RWPE2 (cell line): ENCODE data around the gene LILRA5.
"Not testable (repeated sequence)": the region's sequence is repeated elsewhere in the genome, so short reads cannot be mapped to it uniquely, and the experiment has no call there.

ENCODE experiments used
- ATAC-seq: fragments of 200-7000 bp; cut with Tn5 transposase; 3 replicates; pipeline ENCODE4 v1.9.1; 2021; ENCODE audit warnings: low read depth
- DNase-seq: peaks from one replicate; pipeline ENCODE4 v3.0.0-alpha.2; 2020; ENCODE audit warnings: low spot score
- H3K27ac ChIP-seq: fragments of 450-650 bp; 2 replicates; pipeline ENCODE4 v1.5.1; 2017; ENCODE audit warnings: mild to moderate bottlenecking; ENCODE audit not compliant: poor library complexity, severe bottlenecking
- H3K27me3 ChIP-seq: fragments of 250-450 bp; sonication (Bioruptor Pico); 2 replicates; pipeline ENCODE4 v1.5.1; 2021; ENCODE audit warnings: mild to moderate bottlenecking, moderate library complexity; ENCODE audit not compliant: insufficient read depth, poor library complexity, severe bottlenecking
- H3K36me3 ChIP-seq: fragments of 250-450 bp; sonication (Bioruptor Pico); 2 replicates; pipeline ENCODE4 v1.5.1; 2020; ENCODE audit warnings: low read depth, mild to moderate bottlenecking, moderate library complexity
- H3K4me1 ChIP-seq: fragments of 250-450 bp; sonication (Bioruptor Pico); 2 replicates; pipeline ENCODE4 v1.5.1; 2021; ENCODE audit warnings: mild to moderate bottlenecking, moderate library complexity; ENCODE audit not compliant: insufficient read depth, poor library complexity, severe bottlenecking
- H3K4me3 ChIP-seq: fragments of 250-450 bp; sonication (Bioruptor Pico); 2 replicates; pipeline ENCODE4 v1.5.1; 2021; ENCODE audit warnings: mild to moderate bottlenecking, moderate library complexity; ENCODE audit not compliant: severe bottlenecking
- H3K9me3 ChIP-seq: fragments of 250-450 bp; sonication (Bioruptor Pico); 2 replicates; pipeline ENCODE4 v1.5.1; 2021; ENCODE audit warnings: mild to moderate bottlenecking, moderate library complexity; ENCODE audit not compliant: severe bottlenecking
- CTCF ChIP-seq: fragments of 450-650 bp; IDR thresholded peaks from one replicate; pipeline ENCODE4 v1.5.1; 2017; ENCODE audit warnings: mild to moderate bottlenecking, moderate library complexity; ENCODE audit not compliant: poor library complexity, severe bottlenecking

The LILRA5 gene

GRCh38 chr19:54312436-54313377, at the start of gene LILRA5:
Gene LILRA5, minus strand, starts transcription at chr19:54313166. Its CDS starts 147 bp downstream, at chr19:54313019.
- ATAC-seq (no peak), DNase-seq (no peak)
- TF ChIP-seq CTCF, result no peak
- H3K4me1 ChIP-seq, result no peaks in the 10 kb centered on the region
- H3K4me3 ChIP-seq, result no peak within 1 kb of the TSS
- H3K27me3 ChIP-seq, result peaks cover 7% of the 10 kb centered on the region
- no peak within 1 kb of the TSS for H3K27ac ChIP-seq
- H3K9me3 ChIP-seq, result no peaks in the 10 kb centered on the region
- no peaks in the 10 kb centered on the region for H3K36me3 ChIP-seq

- H3K9me3 ChIP-seq, DNase-seq, H3K27me3 ChIP-seq, H3K4me1 ChIP-seq, H3K36me3 ChIP-seq, H3K27ac ChIP-seq, H3K4me3 ChIP-seq, ATAC-seq: not testable (repeated sequence)
Observed at GRCh38 chr19:54361680-54362422, 48.9 kb upstream of the LILRA5 start.

- H3K36me3 ChIP-seq, H3K9me3 ChIP-seq, H3K4me3 ChIP-seq, DNase-seq, H3K4me1 ChIP-seq, H3K27ac ChIP-seq, H3K27me3 ChIP-seq: not testable (repeated sequence)
- ATAC-seq, result peak; percentile 64; the same call in 2 of the 3 replicates
Observed at GRCh38 chr19:54359149-54359820, 46.3 kb upstream of the LILRA5 start.

GRCh38 chr19:54357381-54357780, 44.4 kb upstream of the LILRA5 start:
- Histone ChIP-seq H3K9me3 (no peaks in the 10 kb centered on the region), H3K4me1 (no peaks in the 10 kb centered on the region), H3K36me3 (no peaks in the 10 kb centered on the region), H3K27me3 (no peaks in the 10 kb centered on the region), H3K4me3 (no peak overlapping the region), H3K27ac (no peak overlapping the region)
- ATAC-seq (no peak), DNase-seq (no peak)
- TF ChIP-seq CTCF, result no peak

- DNase-seq, result no peak
- no peaks in the 10 kb centered on the region for H3K27me3 ChIP-seq
- no peaks in the 10 kb centered on the region for H3K4me1 ChIP-seq
- H3K4me3 ChIP-seq, result no peak overlapping the region
- H3K9me3 ChIP-seq, result no peaks in the 10 kb centered on the region
- H3K27ac ChIP-seq, result no peak overlapping the region
- TF ChIP-seq CTCF, result no peak
- no peaks in the 10 kb centered on the region for H3K36me3 ChIP-seq
- ATAC-seq, result no peak
Observed at GRCh38 chr19:54356444-54357056, 43.6 kb upstream of the LILRA5 start.
